GM12878 (cell line): ENCODE results near the gene S100A7.

Source experiments
- RCOR1 ChIP-seq: conservative IDR thresholded peaks from 2 replicates; pipeline ENCODE4 v1.6.1; 2012; ENCODE audit warnings: low read depth, low read length, improper control_type of control experiment
- TF ChIP-seq, protein P1 (sequence below), 3 experiments: IDR thresholded peaks in 2 of 3; conservative IDR thresholded peaks in 1 of 3; 2 replicates each; pipeline ENCODE4 v1.5.1; 2011; ENCODE audit warnings: low read depth in 3 of 3, low read length in 3 of 3, mild to moderate bottlenecking in 3 of 3, control low read depth in 2 of 3, moderate library complexity in 2 of 3, inconsistent platforms in 1 of 3, mixed read lengths in 1 of 3; ENCODE audit not compliant: control insufficient read depth in 2 of 3, insufficient read depth in 1 of 3; ENCODE audit errors: extremely low read depth in 1 of 3

DNA sequence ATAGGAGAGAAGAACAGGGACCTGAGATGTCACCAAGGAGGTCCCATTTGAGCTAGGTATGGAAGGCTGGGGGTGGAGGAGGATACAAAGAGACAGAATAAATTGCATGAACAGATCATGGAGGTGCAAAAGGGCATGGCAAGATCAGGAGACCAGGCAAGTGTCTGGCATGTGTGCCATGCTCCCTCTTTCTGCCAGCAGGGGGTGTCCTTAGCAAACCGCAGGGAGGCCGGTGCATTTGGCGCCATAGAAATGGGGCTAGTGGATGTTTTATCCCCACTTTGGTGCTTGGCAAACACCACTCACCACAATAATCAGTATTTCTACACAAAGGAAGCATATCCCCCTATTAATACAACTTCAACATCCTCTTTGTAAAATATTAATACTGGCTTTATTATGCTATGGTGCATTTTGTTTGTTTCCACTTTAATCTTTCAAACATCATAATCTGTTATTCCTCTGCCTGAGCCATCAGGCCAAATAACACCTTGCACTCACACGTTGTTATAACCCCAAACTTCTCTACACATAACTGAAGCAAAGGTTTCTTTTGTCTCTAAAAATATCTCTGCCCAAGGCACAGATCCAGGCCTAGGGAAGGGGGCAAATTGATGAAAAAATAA, 49.4 kb upstream of the S100A7 start:
- no peak for TF ChIP-seq RCOR1
- TF ChIP-seq, protein P1, sequence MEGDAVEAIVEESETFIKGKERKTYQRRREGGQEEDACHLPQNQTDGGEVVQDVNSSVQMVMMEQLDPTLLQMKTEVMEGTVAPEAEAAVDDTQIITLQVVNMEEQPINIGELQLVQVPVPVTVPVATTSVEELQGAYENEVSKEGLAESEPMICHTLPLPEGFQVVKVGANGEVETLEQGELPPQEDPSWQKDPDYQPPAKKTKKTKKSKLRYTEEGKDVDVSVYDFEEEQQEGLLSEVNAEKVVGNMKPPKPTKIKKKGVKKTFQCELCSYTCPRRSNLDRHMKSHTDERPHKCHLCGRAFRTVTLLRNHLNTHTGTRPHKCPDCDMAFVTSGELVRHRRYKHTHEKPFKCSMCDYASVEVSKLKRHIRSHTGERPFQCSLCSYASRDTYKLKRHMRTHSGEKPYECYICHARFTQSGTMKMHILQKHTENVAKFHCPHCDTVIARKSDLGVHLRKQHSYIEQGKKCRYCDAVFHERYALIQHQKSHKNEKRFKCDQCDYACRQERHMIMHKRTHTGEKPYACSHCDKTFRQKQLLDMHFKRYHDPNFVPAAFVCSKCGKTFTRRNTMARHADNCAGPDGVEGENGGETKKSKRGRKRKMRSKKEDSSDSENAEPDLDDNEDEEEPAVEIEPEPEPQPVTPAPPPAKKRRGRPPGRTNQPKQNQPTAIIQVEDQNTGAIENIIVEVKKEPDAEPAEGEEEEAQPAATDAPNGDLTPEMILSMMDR (IDR thresholded peaks at IDR 0.05 in 2 of 3, conservative IDR thresholded peaks at IDR 0.05 in 1 of 3; ENCODE audit: control insufficient read depth in 2 of 3, extremely low read depth in 1 of 3, insufficient read depth in 1 of 3, low read depth in 3 of 3, low read length in 3 of 3) = peak; percentile 78 to 86 (median 82)
